ENCODE results near the gene UBAC2.

GRCh38 chr13:99390601-99391000 is 189.9 kb downstream of the UBAC2 start:
- TF ChIP-seq POLR2A (IDR thresholded peaks at IDR 0.05) = no peak
- TF ChIP-seq, protein P1, sequence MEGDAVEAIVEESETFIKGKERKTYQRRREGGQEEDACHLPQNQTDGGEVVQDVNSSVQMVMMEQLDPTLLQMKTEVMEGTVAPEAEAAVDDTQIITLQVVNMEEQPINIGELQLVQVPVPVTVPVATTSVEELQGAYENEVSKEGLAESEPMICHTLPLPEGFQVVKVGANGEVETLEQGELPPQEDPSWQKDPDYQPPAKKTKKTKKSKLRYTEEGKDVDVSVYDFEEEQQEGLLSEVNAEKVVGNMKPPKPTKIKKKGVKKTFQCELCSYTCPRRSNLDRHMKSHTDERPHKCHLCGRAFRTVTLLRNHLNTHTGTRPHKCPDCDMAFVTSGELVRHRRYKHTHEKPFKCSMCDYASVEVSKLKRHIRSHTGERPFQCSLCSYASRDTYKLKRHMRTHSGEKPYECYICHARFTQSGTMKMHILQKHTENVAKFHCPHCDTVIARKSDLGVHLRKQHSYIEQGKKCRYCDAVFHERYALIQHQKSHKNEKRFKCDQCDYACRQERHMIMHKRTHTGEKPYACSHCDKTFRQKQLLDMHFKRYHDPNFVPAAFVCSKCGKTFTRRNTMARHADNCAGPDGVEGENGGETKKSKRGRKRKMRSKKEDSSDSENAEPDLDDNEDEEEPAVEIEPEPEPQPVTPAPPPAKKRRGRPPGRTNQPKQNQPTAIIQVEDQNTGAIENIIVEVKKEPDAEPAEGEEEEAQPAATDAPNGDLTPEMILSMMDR (IDR thresholded peaks at IDR 0.05) = no peak

Data from heart left ventricle (tissue), 13 donors.